ENCODE results near the gene RAB11FIP2. TPM values are rescaled to one million over a fixed set of nuclear protein-coding genes. Genes with fewer than 3 reads are reported as not detected.

The RAB11FIP2 gene
- total RNA-seq, 4 donors from 2014 or later = 9.6 to 15.5 (median 11.3) TPM

GRCh38 chr10:118002581-118002980, 44.2 kb downstream of the RAB11FIP2 start:
- Histone ChIP-seq H3K27ac (no peak overlapping the region), H3K4me1 (no peaks in the 10 kb centered on the region), H3K36me3 (peaks cover 0 to 25% of the 10 kb centered on the region in 2 donors), H3K9me3 (no peaks in the 10 kb centered on the region), H3K4me3 (no peak overlapping the region), H3K27me3 (no peaks in the 10 kb centered on the region)
- intact Hi-C loops (cut with DNase I; ENCODE audit: low total_unique reads) = no loop called here
- DNase-seq (no peak), ATAC-seq (no peak)
- TF ChIP-seq POLR2A (IDR thresholded peaks at IDR 0.05) (no peak), CTCF (IDR thresholded peaks at IDR 0.05 in 4 of 5, conservative IDR thresholded peaks at IDR 0.05 in 1 of 5) (no peak)
- in situ Hi-C loops (cut with MboI; ENCODE audit: low sequenced_read_pairs in 4 of 4) = no loop called here

- Histone ChIP-seq H3K27ac (no peak overlapping the region), H3K4me3 (no peak overlapping the region), H3K36me3 (peaks cover 0 to 6% of the 10 kb centered on the region in 2 donors), H3K4me1 (no peaks in the 10 kb centered on the region), H3K27me3 (no peaks in the 10 kb centered on the region), H3K9me3 (no peaks in the 10 kb centered on the region)
- in situ Hi-C loops (cut with MboI; ENCODE audit: low sequenced_read_pairs in 4 of 4) (no loop called here), intact Hi-C loops (cut with DNase I; ENCODE audit: low total_unique reads) (no loop called here)
- ATAC-seq = no peak
- no peak for DNase-seq
- TF ChIP-seq CTCF (IDR thresholded peaks at IDR 0.05 in 4 of 5, conservative IDR thresholded peaks at IDR 0.05 in 1 of 5) (no peak), POLR2A (IDR thresholded peaks at IDR 0.05) (no peak)
Measured at GRCh38 chr10:117997673-117998072, 49.1 kb downstream of the RAB11FIP2 start.

- no peak for TF ChIP-seq CTCF (IDR thresholded peaks at IDR 0.05 in 4 of 5, conservative IDR thresholded peaks at IDR 0.05 in 1 of 5)
- TF ChIP-seq POLR2A (IDR thresholded peaks at IDR 0.05) = no peak
- intact Hi-C loops (cut with DNase I; ENCODE audit: low total_unique reads) (no loop called here), in situ Hi-C loops (cut with MboI; ENCODE audit: low sequenced_read_pairs in 4 of 4) (no loop called here)
- ATAC-seq (no peak), DNase-seq (no peak)
- Histone ChIP-seq H3K36me3 (peaks cover 0 to 6% of the 10 kb centered on the region in 2 donors), H3K27ac (no peak overlapping the region), H3K27me3 (no peaks in the 10 kb centered on the region), H3K9me3 (no peaks in the 10 kb centered on the region), H3K4me1 (no peaks in the 10 kb centered on the region), H3K4me3 (no peak overlapping the region)
Measured at GRCh38 chr10:117996709-117997108, 50.0 kb downstream of the RAB11FIP2 start.

- no peak for DNase-seq
- intact Hi-C loops (cut with DNase I; ENCODE audit: low total_unique reads) = no loop called here
- H3K27ac ChIP-seq = no peak overlapping the region
- ATAC-seq = no peak
- no peaks in the 10 kb centered on the region for H3K9me3 ChIP-seq
- H3K4me3 ChIP-seq = no peak overlapping the region
- TF ChIP-seq POLR2A (IDR thresholded peaks at IDR 0.05) = no peak
- no peak for TF ChIP-seq CTCF (IDR thresholded peaks at IDR 0.05 in 4 of 5, conservative IDR thresholded peaks at IDR 0.05 in 1 of 5)
- no peaks in the 10 kb centered on the region for H3K4me1 ChIP-seq
- in situ Hi-C loops (cut with MboI; ENCODE audit: low sequenced_read_pairs in 4 of 4) = no loop called here
- peaks cover 0 to 4% of the 10 kb centered on the region in 2 donors for H3K36me3 ChIP-seq
- no peaks in the 10 kb centered on the region for H3K27me3 ChIP-seq
Measured at GRCh38 chr10:117994771-117995170, 52.0 kb downstream of the RAB11FIP2 start.

- in situ Hi-C loops (cut with MboI; ENCODE audit: low sequenced_read_pairs in 4 of 4) = no loop called here
Measured at GRCh38 chr10:117993166-117993565, 53.6 kb downstream of the RAB11FIP2 start.

More at GRCh38 chr10:117993166-117993565, 53.6 kb downstream of the RAB11FIP2 start:
- H3K9me3 ChIP-seq = no peaks in the 10 kb centered on the region
- H3K36me3 ChIP-seq = no peaks in the 10 kb centered on the region
- no peak overlapping the region for H3K4me3 ChIP-seq
- H3K4me1 ChIP-seq = no peaks in the 10 kb centered on the region
- ATAC-seq = no peak
- no peak for TF ChIP-seq POLR2A (IDR thresholded peaks at IDR 0.05)
- TF ChIP-seq CTCF (IDR thresholded peaks at IDR 0.05 in 4 of 5, conservative IDR thresholded peaks at IDR 0.05 in 1 of 5) = no peak
- intact Hi-C loops (cut with DNase I; ENCODE audit: low total_unique reads) = no loop called here
- no peaks in the 10 kb centered on the region for H3K27me3 ChIP-seq
- DNase-seq = no peak
- H3K27ac ChIP-seq = no peak overlapping the region
